HEK293 (cell line): ENCODE data around the gene COL1A1.

ENCODE experiments used
- CTCF ChIA-PET: fragments of 350-600 bp; formaldehyde crosslinking; extraction: SDS; loops from one replicate; lab custom pipeline; 2021; ENCODE audit warnings: antibody characterized with exemption; lab: Yijun Ruan, JAX
- POLR2A ChIA-PET: fragments of 300-600 bp; formaldehyde crosslinking; extraction: SDS; loops from one replicate; lab custom pipeline; 2020; ENCODE audit warnings: antibody characterized with exemption, inconsistent platforms; lab: Yijun Ruan, JAX
- H3K27ac ChIP-seq: fragments of 200-500 bp; sonication (Bioruptor generic); 2 replicates; pipeline ENCODE4 v1.5.1; 2014; ENCODE audit warnings: low read depth, low read length, control low read depth, inconsistent platforms; ENCODE audit errors: extremely low read depth
- H3K36me3 ChIP-seq, 2 experiments: fragments of 200-500 bp in 1 of 2; sonication (Bioruptor generic) in 1 of 2; 1 replicate in 1 of 2; 2 replicates in 1 of 2; pipeline ENCODE4 v1.5.1; 2014 to 2017; ENCODE audit warnings: inconsistent platforms in 2 of 2, low read length in 2 of 2; ENCODE audit not compliant: control insufficient read depth in 2 of 2, insufficient read depth in 1 of 2
- H3K4me1 ChIP-seq: fragments of 200-500 bp; sonication (Bioruptor generic); 2 replicates; pipeline ENCODE4 v1.5.1; 2014; ENCODE audit warnings: mild to moderate bottlenecking, low read length, inconsistent platforms; ENCODE audit not compliant: control insufficient read depth, insufficient read depth
- H3K4me3 ChIP-seq: 2 replicates; pipeline ENCODE4 v1.5.1; 2011; ENCODE audit warnings: low read depth, mild to moderate bottlenecking, control low read depth, low read length, moderate library complexity
- H3K9me3 ChIP-seq: fragments of 200-500 bp; sonication (Bioruptor generic); 2 replicates; pipeline ENCODE4 v1.5.1; 2014; ENCODE audit warnings: low read depth, low read length, inconsistent platforms; ENCODE audit not compliant: control insufficient read depth, insufficient read depth
- EGR2 ChIP-seq: fragments of 450-650 bp; formaldehyde crosslinking; IDR thresholded peaks from 2 replicates; pipeline ENCODE4 v1.5.1; 2016; ENCODE audit warnings: low read depth, missing biosample characterization, missing genetic modification characterization
- GLIS2 ChIP-seq: fragments of 450-650 bp; formaldehyde crosslinking; IDR thresholded peaks from 2 replicates; pipeline ENCODE4 v1.5.1; 2016; ENCODE audit warnings: missing biosample characterization, missing genetic modification characterization
- HOXC10 ChIP-seq: sonication (generic); formaldehyde crosslinking; IDR thresholded peaks from 2 replicates; pipeline ENCODE4 v1.8.1; 2023; ENCODE audit warnings: mild to moderate bottlenecking, missing genetic modification reagents
- KLF16 ChIP-seq: fragments of 450-650 bp; formaldehyde crosslinking; IDR thresholded peaks from 2 replicates; pipeline ENCODE4 v1.5.1; 2017; ENCODE audit warnings: missing biosample characterization, missing genetic modification characterization
- KLF9 ChIP-seq: fragments of 450-650 bp; formaldehyde crosslinking; IDR thresholded peaks from 2 replicates; pipeline ENCODE4 v1.5.1; 2016; ENCODE audit warnings: missing biosample characterization, missing genetic modification characterization, low read depth
- MEIS1 ChIP-seq: sonication (generic); formaldehyde crosslinking; IDR thresholded peaks from 2 replicates; pipeline ENCODE4 v1.8.1; 2022; ENCODE audit warnings: missing genetic modification reagents, mild to moderate bottlenecking, borderline replicate concordance
- MZF1 ChIP-seq: fragments of 450-650 bp; formaldehyde crosslinking; IDR thresholded peaks from 2 replicates; pipeline ENCODE4 v1.5.1; 2017; ENCODE audit warnings: missing biosample characterization, missing genetic modification characterization, borderline replicate concordance
- PRDM1 ChIP-seq: fragments of 450-650 bp; formaldehyde crosslinking; IDR thresholded peaks from 2 replicates; pipeline ENCODE4; 2016; ENCODE audit warnings: missing biosample characterization, missing genetic modification characterization
- SCRT1 ChIP-seq: fragments of 450-650 bp; formaldehyde crosslinking; IDR thresholded peaks from 2 replicates; pipeline ENCODE4 v1.5.1; 2016; ENCODE audit warnings: missing biosample characterization, missing genetic modification characterization, borderline replicate concordance
- SCRT2 ChIP-seq: fragments of 450-650 bp; formaldehyde crosslinking; IDR thresholded peaks from 2 replicates; pipeline ENCODE4 v1.5.1; 2016; ENCODE audit warnings: missing biosample characterization, missing genetic modification characterization
- TRIM28 ChIP-seq: IDR thresholded peaks from 2 replicates; pipeline ENCODE4 v1.6.1; 2011; ENCODE audit warnings: low read length, control low read depth, borderline replicate concordance
- WT1 ChIP-seq: fragments of 450-650 bp; formaldehyde crosslinking; IDR thresholded peaks from 2 replicates; pipeline ENCODE4 v1.5.1; 2016; ENCODE audit warnings: missing biosample characterization, missing genetic modification characterization
- YY2 ChIP-seq: fragments of 450-650 bp; formaldehyde crosslinking; IDR thresholded peaks from 2 replicates; pipeline ENCODE4 v1.5.1; 2016; ENCODE audit warnings: missing biosample characterization, missing genetic modification characterization
- ZBTB1 ChIP-seq: fragments of 450-650 bp; formaldehyde crosslinking; IDR thresholded peaks from 2 replicates; pipeline ENCODE4 v1.5.1; 2016; ENCODE audit warnings: missing biosample characterization, missing genetic modification characterization
- ZBTB17 ChIP-seq: fragments of 450-650 bp; formaldehyde crosslinking; IDR thresholded peaks from 2 replicates; pipeline ENCODE4 v1.5.1; 2016; ENCODE audit warnings: missing biosample characterization, missing genetic modification characterization
- ZEB2 ChIP-seq: fragments of 450-650 bp; formaldehyde crosslinking; IDR thresholded peaks from 2 replicates; pipeline ENCODE4 v1.5.1; 2016; ENCODE audit warnings: missing biosample characterization, missing genetic modification characterization
- ZFP3 ChIP-seq: fragments of 450-650 bp; formaldehyde crosslinking; IDR thresholded peaks from 2 replicates; pipeline ENCODE4 v1.5.1; 2016; ENCODE audit warnings: low read depth, missing biosample characterization, missing genetic modification characterization
- ZFP41 ChIP-seq: fragments of 450-650 bp; formaldehyde crosslinking; IDR thresholded peaks from 2 replicates; pipeline ENCODE4 v1.5.1; 2016; ENCODE audit warnings: missing biosample characterization, missing genetic modification characterization, borderline replicate concordance
- ZNF112 ChIP-seq: fragments of 450-650 bp; formaldehyde crosslinking; IDR thresholded peaks from 2 replicates; pipeline ENCODE4 v1.5.0; 2017; ENCODE audit warnings: missing biosample characterization, missing genetic modification characterization
- ZNF121 ChIP-seq: fragments of 450-650 bp; formaldehyde crosslinking; IDR thresholded peaks from 2 replicates; pipeline ENCODE4 v1.5.1; 2016; ENCODE audit warnings: missing biosample characterization, missing genetic modification characterization
- ZNF16 ChIP-seq: fragments of 450-650 bp; formaldehyde crosslinking; IDR thresholded peaks from 2 replicates; pipeline ENCODE4 v1.5.1; 2016; ENCODE audit warnings: low read depth, missing biosample characterization, missing genetic modification characterization
- ZNF175 ChIP-seq: fragments of 450-650 bp; formaldehyde crosslinking; IDR thresholded peaks from 2 replicates; pipeline ENCODE4 v1.5.1; 2016; ENCODE audit warnings: missing biosample characterization, missing genetic modification characterization
- ZNF221 ChIP-seq: fragments of 450-650 bp; formaldehyde crosslinking; IDR thresholded peaks from 2 replicates; pipeline ENCODE4 v1.5.1; 2017; ENCODE audit warnings: missing biosample characterization, missing genetic modification characterization, borderline replicate concordance
- ZNF292 ChIP-seq: fragments of 450-650 bp; formaldehyde crosslinking; IDR thresholded peaks from 2 replicates; pipeline ENCODE4 v1.5.1; 2016; ENCODE audit warnings: low read depth, missing biosample characterization, missing genetic modification characterization, borderline replicate concordance
- ZNF311 ChIP-seq: fragments of 450-650 bp; formaldehyde crosslinking; IDR thresholded peaks from 2 replicates; pipeline ENCODE4 v1.5.1; 2017; ENCODE audit warnings: missing biosample characterization, missing genetic modification characterization, borderline replicate concordance
- ZNF473 ChIP-seq: fragments of 450-650 bp; formaldehyde crosslinking; IDR thresholded peaks from 2 replicates; pipeline ENCODE4 v1.5.1; 2017; ENCODE audit warnings: missing biosample characterization, missing genetic modification characterization
- ZNF48 ChIP-seq: fragments of 450-650 bp; formaldehyde crosslinking; IDR thresholded peaks from 2 replicates; pipeline ENCODE4 v1.5.1; 2016; ENCODE audit warnings: missing biosample characterization, missing genetic modification characterization
- ZNF514 ChIP-seq: fragments of 450-650 bp; formaldehyde crosslinking; IDR thresholded peaks from 2 replicates; pipeline ENCODE4 v1.5.1; 2016; ENCODE audit warnings: missing biosample characterization, missing genetic modification characterization
- ZNF529 ChIP-seq: fragments of 450-650 bp; formaldehyde crosslinking; IDR thresholded peaks from 2 replicates; pipeline ENCODE4 v1.5.1; 2017; ENCODE audit warnings: missing genetic modification characterization, missing biosample characterization; ENCODE audit not compliant: insufficient replicate concordance
- ZNF596 ChIP-seq: fragments of 450-650 bp; IDR thresholded peaks from 2 replicates; pipeline ENCODE4 v1.5.0; 2018; ENCODE audit warnings: missing biosample characterization, mild to moderate bottlenecking, missing genetic modification characterization, moderate library complexity
- ZNF624 ChIP-seq: fragments of 450-650 bp; formaldehyde crosslinking; IDR thresholded peaks from 2 replicates; pipeline ENCODE4 v1.5.1; 2017; ENCODE audit warnings: missing biosample characterization, missing genetic modification characterization
- ZNF629 ChIP-seq: fragments of 450-650 bp; formaldehyde crosslinking; IDR thresholded peaks from 2 replicates; pipeline ENCODE4 v1.5.1; 2017; ENCODE audit warnings: missing biosample characterization, missing genetic modification characterization
- ZNF664 ChIP-seq: fragments of 450-650 bp; formaldehyde crosslinking; IDR thresholded peaks from 2 replicates; pipeline ENCODE4 v1.5.1; 2016; ENCODE audit warnings: missing biosample characterization, missing genetic modification characterization
- TF ChIP-seq, protein P1 (sequence below): fragments of 450-650 bp; formaldehyde crosslinking; IDR thresholded peaks from 2 replicates; pipeline ENCODE4 v1.5.1; 2016; ENCODE audit warnings: missing biosample characterization, missing genetic modification characterization
- TF ChIP-seq, protein P2 (sequence below): fragments of 450-650 bp; formaldehyde crosslinking; IDR thresholded peaks from 2 replicates; pipeline ENCODE4 v1.5.1; 2016; ENCODE audit warnings: missing biosample characterization, missing genetic modification characterization
- TF ChIP-seq, protein P3 (sequence below): fragments of 450-650 bp; formaldehyde crosslinking; IDR thresholded peaks from 2 replicates; pipeline ENCODE4 v1.5.1; 2017; ENCODE audit warnings: missing biosample characterization, missing genetic modification characterization

The COL1A1 gene

DNA sequence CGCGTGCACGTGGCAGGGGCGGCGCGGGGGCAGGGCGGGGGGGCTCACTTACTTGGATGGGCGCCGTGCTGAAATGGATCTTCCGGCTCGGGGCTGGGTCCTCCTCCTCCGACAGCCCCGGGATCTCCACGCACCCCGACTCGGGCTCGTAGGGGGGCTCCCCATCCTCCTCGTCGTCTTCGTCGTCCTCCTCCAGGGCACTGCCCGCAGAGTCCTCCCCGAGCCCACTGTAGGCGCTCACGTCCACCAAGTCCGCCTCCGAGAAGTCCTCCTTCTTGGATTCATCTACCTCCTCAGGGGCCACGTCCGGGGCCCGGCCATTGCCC, 52.4 kb downstream of the COL1A1 start (continued):
- TF ChIP-seq ZNF529 (tag by site-specific recombination) (no peak), ZNF664 (tag by site-specific recombination) (no peak), HOXC10 (no peak), ZNF175 (tag by site-specific recombination) (no peak), ZNF629 (tag by site-specific recombination) (no peak), ZNF596 (tag by site-specific recombination) (no peak), ZNF311 (tag by site-specific recombination) (no peak), ZNF624 (tag by site-specific recombination) (no peak), MZF1 (tag by site-specific recombination) (no peak), ZNF514 (no peak), MEIS1 (no peak), ZNF292 (no peak), ZFP41 (tag by site-specific recombination) (no peak), ZNF121 (no peak), EGR2 (tag by site-specific recombination) (peak; percentile 52; the same call in 1 of the 2 replicates), PRDM1 (tag by site-specific recombination) (no peak), ZNF221 (tag by site-specific recombination) (no peak)
- TF ChIP-seq, protein P1, sequence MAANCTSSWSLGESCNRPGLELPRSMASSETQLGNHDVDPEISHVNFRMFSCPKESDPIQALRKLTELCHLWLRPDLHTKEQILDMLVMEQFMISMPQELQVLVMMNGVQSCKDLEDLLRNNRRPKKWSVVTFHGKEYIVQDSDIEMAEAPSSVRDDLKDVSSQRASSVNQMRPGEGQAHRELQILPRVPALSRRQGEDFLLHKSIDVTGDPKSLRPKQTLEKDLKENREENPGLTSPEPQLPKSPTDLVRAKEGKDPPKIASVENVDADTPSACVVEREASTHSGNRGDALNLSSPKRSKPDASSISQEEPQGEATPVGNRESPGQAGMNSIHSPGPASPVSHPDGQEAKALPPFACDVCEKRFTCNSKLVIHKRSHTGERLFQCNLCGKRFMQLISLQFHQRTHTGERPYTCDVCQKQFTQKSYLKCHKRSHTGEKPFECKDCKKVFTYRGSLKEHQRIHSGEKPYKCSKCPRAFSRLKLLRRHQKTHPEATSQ (tag by site-specific recombination): no peak

DNA sequence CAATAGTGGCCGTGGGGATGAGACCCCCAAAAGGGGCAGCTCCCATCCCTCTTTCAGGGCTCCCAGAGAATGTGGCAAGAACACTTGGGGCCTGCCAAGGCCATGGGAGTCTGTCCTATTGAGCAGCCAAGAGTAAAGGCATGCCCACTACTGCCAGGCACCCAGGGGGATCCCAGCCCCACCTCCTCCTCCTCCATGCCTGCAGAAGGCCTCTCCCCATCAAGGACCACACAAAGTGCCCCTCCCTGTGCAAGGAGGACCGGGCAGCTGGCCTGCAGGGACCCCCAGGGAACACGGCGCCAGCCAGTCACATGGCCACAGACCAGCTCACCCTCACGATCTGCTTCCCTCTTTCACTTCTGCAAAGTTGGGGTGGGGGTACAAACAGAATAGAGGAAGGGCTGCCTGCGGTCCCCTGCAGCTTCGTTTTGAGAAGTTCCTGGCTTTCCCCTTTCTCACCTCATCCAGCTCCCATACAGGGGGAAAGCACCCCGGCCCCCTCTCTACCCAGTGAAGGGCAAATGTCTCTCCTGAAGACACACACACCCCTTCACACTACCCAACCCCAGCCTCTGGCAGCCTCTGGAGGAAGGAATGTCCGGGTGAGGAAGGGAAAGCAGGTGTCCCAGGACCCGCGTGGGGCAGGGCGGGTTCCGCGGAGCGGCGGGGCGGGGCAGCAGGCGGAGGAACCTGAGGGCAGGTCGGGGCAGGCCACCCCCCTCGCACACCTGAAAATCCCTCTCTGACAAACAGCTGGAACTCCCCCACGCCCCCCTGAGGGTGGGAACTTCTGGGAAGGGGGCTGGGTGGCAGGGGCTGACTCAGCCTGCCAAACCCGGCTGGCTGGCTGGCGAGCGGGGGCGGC, 53.0 kb downstream of the COL1A1 start:
- ChIA-PET POLR2A (interaction anchor here (0.6 to 1.7 kb wide), 5 partner anchors 9 to 521 kb away, joined by 3 to 10 read pairs (median 6); no protein-coding TSS in a partner anchor), CTCF (interaction anchor here (0.6 to 7.4 kb wide), 10 partner anchors 7 to 149 kb away, joined by 3 to 105 read pairs (median 4); partner anchors contain the start of genes PDK2 and SGCA)
- Histone ChIP-seq H3K9me3 (no peaks in the 10 kb centered on the region), H3K4me3 (peak overlapping the region; percentile 77), H3K36me3 (peaks cover 5 to 43% of the 10 kb centered on the region in 2 experiments; a peak in 2 of 3 replicates), H3K4me1 (peaks cover 15% of the 10 kb centered on the region), H3K27ac (peak overlapping the region; percentile 75)
- TF ChIP-seq ZNF112 (tag by site-specific recombination) (no peak), ZNF16 (no peak), KLF16 (tag by site-specific recombination) (peak; percentile 38; the same call in 1 of the 2 replicates), ZNF473 (tag by site-specific recombination) (no peak), SCRT2 (tag by site-specific recombination) (no peak), TRIM28 (no peak), KLF9 (tag by site-specific recombination) (peak; percentile 91), WT1 (tag by site-specific recombination) (no peak), YY2 (tag by site-specific recombination) (no peak), ZBTB17 (tag by site-specific recombination) (peak; percentile 40), ZBTB1 (tag by site-specific recombination) (no peak), ZFP3 (no peak), GLIS2 (tag by site-specific recombination) (peak; percentile 95), ZEB2 (tag by site-specific recombination) (0 out of 2 replicates have a peak, but pooled peaks have one; percentile 43), ZNF48 (tag by site-specific recombination) (no peak), SCRT1 (tag by site-specific recombination) (no peak)
- TF ChIP-seq, protein P2, sequence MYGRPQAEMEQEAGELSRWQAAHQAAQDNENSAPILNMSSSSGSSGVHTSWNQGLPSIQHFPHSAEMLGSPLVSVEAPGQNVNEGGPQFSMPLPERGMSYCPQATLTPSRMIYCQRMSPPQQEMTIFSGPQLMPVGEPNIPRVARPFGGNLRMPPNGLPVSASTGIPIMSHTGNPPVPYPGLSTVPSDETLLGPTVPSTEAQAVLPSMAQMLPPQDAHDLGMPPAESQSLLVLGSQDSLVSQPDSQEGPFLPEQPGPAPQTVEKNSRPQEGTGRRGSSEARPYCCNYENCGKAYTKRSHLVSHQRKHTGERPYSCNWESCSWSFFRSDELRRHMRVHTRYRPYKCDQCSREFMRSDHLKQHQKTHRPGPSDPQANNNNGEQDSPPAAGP (tag by site-specific recombination): peak; percentile 67; the same call in 1 of the 2 replicates
- TF ChIP-seq, protein P3, sequence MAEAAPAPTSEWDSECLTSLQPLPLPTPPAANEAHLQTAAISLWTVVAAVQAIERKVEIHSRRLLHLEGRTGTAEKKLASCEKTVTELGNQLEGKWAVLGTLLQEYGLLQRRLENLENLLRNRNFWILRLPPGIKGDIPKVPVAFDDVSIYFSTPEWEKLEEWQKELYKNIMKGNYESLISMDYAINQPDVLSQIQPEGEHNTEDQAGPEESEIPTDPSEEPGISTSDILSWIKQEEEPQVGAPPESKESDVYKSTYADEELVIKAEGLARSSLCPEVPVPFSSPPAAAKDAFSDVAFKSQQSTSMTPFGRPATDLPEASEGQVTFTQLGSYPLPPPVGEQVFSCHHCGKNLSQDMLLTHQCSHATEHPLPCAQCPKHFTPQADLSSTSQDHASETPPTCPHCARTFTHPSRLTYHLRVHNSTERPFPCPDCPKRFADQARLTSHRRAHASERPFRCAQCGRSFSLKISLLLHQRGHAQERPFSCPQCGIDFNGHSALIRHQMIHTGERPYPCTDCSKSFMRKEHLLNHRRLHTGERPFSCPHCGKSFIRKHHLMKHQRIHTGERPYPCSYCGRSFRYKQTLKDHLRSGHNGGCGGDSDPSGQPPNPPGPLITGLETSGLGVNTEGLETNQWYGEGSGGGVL: peak; percentile 78
